Measurements from ENCODE around the gene SOX12.

Gene SOX12

DNA sequence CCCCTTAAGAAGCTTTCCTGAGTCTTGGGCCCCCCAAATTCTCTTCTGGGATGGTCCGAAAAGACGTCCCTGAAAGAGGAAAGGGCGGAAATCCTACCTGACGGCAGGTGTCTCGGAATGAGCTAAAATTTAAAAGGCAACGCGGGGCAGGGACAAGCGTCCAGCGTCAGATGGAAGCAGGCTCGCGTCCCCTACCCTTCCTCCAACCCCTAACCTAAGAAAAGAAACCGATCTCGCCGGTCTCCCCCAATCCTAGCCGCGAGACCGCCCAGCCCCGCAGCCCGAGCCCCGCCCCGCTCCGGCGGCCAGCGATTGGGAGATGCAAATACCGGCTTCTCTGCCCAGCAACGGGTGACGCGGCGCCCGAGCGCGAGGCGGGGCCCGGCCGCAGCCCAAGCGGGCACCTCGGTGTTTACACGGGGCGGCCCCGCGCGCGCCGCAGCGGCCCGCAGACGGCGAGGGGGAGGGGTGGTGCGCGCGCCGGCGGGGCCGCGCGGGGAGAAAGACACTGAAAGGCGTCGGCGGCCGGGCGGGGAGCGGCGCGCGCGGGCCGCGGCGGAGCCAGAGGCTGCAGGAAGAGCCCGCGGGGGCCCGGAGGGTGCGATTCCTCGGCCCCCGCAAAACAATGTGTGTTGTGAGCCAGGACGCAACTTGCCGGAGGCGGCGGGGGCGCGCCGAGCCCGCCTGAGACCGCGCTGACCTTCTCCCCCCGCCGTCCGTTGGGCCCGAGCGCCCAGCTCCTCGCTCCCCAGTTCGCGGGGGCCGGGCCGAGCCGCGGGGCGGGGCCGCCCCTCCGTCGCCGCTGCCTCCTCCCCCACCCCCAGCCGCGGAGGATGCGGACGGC is at the start of gene SOX12:
Gene SOX12, plus strand, starts transcription at position 508 of the 844 bp plus-strand sequence. CDS start 373 bp downstream, outside the sequence.
- DNase-seq (ENCODE audit: low spot score) = peak; percentile 94

DNA sequence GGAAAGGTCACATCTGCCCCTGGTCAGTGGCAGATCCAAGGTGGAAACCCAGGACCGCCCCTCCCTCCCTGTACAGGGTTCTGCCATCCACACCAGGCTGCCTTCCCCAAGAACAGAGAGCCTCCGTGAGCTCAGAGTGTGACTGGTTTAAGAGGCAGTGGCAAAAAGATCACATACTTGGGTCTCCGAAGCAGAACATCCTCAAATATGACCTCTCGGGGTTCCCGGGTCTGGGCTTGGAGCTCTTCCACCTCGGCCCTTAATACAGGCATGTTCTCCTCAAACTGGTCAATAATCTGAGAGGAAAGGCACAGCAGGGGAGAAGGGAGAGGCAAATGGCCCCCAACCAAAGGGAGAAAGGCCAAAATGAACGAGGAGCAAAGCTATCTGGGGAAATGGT is 49.6 kb upstream of the SOX12 start:
- DNase-seq (ENCODE audit: low spot score) = no peak

DNA sequence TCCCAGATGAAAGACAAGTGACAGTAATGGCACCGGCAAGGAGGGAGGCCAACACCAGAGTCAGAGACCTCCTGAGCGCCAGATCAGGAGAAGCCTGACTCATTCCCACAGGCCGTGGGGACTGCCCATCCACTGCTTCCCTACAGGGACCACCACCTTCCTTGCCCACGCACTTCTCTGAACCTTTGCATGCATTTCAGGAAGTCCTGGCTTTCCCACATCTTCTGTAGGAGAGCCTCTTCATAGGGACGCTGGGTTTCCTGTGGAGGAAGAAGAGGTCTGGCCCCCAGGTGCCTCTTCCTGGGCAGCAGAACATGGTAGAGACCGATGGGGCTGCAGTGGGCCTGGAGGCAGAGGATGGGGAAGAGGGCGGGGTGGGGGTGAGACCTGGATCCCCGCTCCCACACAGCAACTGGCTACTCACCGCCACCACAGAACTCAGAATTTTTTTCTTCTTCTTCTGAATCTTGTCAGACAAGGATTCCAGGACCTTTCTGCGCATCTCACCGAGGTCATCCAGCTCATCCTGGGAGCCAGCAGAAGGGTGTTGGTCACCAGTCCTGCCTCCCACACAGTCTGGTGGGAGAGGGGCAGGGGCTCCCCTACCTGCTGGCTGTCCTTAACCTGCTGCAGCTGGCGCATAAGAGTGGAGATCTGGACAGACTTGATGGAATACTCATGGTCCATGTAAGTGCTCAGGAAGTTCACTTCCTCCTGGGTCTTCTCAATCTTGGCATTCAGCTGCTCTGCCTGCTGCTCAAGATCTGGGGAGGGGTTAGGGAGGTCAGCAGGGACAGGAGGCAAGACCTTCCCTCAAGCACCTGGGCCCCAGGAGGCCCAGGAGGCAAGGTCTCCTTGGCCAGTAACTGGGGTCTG is 48.5 kb upstream of the SOX12 start:
- DNase-seq (ENCODE audit: low spot score) = no peak

DNA sequence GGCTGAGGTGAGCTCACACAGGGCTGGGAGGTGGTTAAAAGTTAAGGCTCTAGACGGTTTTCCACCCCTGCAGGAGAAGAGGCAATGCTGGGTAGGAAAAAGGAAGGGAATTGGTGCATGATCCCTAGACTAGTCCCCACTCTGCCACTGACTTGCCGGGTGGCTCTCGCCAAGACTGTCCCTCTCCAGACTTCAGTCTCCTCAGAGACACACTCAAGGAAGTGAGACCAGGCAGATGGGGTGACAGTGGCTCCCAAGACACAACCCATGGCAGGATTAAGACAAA is 47.9 kb upstream of the SOX12 start:
- no peak for DNase-seq (ENCODE audit: low spot score)

DNA sequence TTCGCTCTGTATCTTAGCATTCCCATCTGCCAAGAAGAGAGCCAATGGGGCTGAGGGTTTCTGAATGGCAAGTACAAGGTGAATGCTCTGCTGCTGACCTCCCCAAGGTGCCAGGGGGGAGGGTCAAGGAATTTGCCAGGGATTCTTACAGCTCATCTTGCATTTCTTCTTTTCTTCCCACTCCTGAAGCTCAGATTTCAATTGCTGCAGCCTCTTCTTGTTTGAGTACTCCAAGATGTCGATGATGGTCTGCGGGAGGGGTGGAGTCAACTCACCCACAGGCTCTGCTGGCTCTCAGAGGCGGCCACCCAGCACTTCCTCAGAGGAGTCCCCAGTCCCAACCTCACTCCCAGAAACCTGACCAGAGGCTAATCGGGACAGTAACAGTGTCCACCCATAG is 47.2 kb upstream of the SOX12 start:
- no peak for DNase-seq (ENCODE audit: low spot score)

DNA sequence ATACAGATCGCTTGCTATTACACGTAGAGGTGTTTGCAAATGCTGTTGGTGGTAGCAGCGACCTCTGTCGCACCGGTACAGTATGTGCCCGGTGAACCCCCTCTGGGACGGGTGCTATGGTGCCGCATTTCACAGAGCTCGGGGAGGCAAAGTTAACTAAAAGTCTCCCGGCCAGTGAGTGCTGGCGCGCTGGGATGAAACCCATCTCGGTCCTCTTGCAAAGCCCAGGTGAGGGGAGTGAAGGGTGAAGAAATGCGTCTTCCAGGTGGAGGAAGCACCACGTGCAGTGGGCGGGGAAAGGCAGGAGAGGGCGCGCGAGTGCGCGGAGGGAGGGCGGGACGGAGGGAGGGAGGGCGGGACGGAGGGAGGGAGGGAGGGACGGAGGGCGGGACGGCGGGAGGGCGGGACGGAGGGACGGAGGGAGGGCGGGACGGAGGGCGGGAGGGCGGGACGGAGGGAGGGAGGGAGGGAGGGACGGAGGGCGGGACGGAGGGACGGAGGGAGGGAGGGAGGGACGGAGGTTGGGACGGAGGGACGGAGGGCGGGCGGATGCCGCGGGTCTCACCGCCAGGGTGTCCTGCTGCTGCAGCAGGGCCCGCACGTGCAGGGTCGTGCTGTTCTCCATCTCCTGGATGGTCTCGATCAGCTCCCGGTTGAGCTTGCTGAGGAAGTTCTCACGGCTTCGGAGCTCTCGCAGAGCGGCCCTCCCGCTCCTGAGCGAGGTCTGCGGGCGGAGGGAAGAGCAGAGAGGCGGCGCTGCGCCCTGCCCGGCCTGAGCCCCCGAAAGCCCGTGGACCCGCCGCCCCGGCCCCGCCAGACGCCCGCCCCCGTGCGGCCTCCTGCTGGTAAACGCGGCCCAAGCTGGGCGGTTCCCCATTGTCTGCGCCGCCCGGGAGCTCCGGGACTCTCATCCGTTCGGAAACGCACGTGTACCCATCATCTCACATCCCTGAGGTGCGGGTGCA is 46.5 kb upstream of the SOX12 start:
- no peak for DNase-seq (ENCODE audit: low spot score)

DNA sequence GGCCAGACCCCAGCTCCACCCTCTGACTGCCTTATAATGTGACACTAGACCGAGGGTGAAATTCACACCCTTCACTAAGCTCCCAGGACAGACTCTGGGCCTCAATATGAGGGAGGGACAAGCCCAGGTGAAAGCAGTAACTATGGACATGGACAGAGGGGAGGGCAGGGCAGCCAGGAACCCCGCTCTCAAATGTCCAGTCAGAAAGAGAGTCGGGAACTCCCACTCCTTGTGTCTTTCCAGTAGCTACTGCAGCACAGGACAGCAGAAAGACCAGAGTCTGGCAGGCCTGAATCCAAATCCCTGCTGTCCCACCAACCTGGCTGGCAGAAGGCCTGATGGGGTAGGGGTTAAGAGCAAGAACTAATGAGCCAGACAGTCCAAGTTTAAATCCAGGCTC is 41.2 kb upstream of the SOX12 start:
- DNase-seq (ENCODE audit: low spot score) = no peak

DNA sequence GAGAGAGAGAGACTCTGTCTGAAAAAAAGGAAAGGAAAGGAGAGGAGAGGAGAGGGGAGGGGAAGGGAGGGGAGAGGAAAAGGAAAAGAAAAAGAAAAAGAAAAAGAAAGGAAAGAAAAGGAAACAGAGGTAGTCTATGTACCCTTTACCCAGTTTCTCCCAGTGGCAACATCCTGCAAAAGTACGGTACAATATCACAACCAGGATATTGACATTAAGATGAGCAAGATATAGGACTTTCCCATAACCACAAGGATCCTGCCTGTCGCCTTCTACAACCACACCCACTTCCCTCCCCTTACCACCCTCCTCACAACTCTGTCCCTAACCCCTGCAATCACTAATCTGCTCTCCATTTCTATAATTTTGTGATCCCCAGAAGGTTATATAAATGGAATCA is 38.8 kb upstream of the SOX12 start:
- no peak for DNase-seq (ENCODE audit: low spot score)

DNA sequence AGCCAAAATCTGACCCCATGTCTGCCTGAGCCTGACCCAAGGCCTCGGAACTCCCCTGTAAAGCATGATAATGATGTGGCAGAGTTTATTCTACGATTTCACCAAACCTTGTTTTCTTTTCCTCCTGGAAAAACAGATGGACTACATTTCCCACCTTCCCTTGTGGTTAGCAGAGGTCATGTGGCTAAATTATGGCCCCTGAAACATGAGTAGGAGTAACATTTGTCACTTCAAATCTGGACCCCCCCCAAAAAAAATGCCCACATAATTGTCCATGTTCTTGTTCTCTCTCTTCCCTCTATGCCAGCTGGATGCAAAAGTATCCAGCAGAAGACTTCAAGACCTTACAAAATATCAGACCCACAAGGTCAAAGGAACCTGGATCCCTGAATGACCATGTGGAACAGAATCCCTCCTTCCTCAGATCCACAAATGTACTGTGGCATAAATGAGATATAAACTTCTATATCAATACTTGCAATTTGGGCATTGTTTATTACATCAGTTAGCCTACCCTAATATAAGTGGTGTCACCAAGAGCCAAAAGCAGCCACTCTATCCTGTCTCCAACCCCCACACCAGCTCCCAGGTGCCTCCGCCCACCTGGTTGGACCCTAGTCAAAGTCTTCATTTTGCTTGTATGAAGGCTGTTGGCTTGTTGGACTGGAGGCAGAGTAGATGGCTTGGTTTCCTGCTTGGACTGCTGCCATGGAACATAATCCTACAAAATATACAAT is 36.2 kb upstream of the SOX12 start:
- DNase-seq (ENCODE audit: low spot score) = no peak

DNA sequence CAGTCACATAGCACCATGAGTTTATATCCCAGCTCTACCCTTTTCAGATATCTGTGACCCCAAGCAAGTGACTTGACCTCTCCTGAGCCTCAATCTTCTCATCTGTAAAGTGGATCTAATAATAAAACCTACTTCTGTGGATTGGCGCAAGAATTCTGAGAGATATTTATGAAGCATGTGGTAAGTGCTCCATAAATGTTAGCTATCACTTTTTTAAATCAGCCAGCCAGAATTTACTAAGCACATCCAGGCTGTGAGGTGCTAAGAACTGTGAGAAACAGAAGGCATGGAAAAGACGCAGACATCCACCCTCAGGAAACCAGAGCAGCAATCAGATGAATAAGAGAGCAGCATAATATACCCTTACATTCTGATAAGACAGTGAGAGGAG is 35.7 kb upstream of the SOX12 start:
- no peak for DNase-seq (ENCODE audit: low spot score)

DNA sequence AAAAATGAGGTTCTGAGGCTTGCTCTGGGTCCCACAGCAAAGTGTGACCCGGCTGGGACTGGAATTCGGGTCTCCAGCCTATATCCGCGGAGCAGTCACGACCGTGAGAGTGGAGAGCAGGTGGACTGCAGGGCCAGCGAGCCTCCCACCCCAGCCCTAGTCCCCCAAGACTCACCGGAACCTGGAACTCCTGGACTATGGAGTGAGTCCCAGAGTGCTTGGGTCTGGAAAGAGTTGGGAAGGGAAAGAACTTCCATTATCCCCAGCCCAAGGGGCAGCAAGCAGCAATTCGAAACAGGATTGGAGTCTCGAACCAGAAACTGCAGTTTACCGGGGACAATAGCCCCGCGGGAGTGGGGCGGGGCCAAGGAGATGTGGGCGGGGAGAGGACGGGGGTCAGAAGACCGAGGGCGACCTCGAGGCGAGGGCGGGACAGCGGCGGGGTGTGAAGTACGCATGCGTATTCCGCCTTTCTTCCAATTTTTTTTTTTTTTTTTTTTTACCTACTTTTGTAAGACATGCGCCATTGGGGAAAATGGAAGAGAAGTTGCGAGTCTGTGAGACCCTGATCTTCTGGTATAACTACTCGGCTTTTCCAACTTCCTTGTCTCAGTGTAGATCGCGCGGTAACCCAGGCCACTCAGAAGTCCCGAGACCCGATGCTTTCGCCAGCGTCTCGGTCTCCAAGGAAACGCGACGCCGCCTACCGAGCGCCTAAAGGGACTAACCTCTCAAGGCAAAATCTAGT is 35.1 kb upstream of the SOX12 start, which contains the start of gene C20orf96:
Gene C20orf96, minus strand, starts transcription at position 667 of the 748 bp plus-strand sequence. Its CDS starts 140 bp downstream, at position 527.
- peak; percentile 90 for DNase-seq (ENCODE audit: low spot score)

DNA sequence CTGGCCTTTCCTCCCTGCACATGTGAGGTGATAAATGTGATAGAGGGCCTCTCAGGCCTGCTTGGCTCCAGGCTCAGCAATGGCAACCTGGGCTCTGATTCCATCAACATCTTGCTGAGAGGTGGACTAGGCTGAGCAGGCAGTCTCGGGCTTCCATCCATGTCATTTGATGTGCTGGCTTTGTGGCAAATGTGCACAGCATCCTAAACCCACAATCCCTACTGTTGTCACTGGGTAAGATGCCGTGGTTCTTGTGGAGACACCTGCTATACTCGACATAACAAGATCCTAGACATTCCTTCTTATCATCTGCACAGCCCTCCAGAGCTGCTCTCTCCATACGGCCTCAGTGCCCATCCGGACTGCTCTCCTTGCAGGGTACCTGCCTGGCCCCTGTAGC is 30.8 kb upstream of the SOX12 start:
- DNase-seq (ENCODE audit: low spot score) = no peak

DNA sequence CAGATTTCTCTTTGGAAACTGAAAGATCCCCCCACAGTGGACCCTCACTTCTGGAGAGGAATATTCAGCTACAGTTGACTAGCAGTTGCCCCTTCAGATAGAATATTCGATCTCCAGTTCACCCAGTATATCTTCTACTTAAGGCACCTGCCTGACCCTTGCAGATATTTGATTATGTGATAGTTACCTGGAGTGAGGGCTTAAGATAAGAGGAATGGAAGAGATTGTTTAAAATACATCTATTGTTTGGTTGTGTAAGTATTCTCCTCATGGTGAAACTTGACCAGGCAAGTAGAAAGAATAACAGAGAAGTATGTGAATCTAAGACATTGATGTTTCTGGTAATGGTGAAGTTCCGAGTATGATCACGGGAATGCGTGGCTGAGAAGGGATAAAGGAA is 29.5 kb upstream of the SOX12 start:
- DNase-seq (ENCODE audit: low spot score) = no peak

DNA sequence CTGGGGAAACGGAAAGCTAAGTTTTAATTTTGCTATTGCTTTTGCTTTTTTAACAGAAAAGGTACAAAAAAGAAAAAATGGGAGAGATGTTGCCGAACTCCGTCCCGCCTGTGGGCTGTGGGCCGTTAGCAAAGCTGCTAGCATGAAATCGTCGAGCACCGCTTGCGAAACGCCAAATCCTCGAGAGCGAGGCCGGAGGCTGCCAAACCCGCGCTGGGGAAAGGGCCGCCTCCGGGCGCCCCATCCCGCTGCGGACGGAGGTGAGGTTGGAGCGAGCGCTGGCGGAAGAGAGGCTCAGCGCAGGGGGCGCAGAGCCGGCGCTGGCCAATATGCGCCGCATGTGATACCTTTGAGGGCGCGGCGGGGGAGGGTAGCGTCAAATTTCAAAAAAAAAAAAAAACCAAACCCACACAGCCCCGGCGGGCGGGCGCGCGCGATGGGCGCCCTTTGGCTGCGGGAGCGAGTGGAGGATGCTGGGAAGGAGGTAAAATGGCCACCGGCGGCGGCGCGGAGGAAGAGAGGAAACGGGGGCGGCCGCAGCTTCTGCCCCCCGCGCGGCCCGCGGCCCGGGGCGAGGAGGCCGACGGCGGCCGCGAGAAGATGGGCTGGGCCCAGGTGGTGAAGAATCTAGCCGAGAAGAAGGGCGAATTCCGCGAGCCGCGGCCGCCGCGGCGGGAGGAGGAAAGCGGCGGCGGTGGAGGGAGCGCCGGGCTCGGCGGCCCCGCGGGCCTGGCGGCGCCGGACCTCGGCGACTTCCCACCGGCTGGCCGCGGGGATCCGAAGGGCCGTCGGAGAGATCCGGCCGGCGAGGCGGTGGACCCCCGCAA is 28.0 kb upstream of the SOX12 start, which contains the start of gene ZCCHC3:
Gene ZCCHC3, plus strand, starts transcription at position 473 of the 827 bp plus-strand sequence. Its CDS starts 17 bp downstream, at position 490.
- DNase-seq (ENCODE audit: low spot score) = peak; percentile 73

DNA sequence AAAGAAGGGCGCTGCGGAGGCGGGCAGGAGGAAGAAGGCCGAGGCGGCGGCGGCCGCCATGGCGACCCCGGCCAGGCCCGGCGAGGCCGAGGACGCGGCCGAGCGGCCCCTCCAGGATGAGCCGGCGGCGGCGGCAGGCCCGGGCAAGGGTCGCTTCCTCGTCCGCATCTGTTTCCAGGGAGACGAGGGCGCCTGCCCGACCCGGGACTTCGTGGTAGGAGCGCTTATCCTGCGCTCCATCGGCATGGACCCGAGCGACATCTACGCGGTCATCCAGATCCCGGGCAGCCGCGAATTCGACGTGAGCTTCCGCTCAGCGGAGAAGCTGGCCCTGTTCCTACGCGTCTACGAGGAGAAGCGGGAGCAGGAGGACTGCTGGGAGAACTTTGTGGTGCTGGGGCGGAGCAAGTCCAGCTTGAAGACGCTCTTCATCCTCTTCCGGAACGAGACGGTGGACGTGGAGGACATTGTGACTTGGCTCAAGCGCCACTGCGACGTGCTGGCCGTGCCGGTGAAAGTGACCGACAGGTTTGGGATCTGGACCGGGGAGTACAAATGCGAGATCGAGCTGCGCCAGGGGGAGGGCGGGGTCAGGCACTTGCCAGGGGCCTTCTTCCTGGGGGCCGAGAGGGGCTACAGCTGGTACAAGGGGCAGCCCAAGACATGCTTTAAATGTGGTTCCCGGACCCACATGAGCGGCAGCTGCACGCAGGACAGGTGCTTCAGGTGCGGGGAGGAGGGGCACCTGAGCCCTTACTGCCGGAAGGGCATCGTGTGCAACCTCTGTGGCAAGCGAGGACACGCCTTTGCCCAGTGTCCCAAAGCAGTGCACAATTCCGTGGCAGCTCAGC is 27.2 kb upstream of the SOX12 start:
- peak; percentile 56 for DNase-seq (ENCODE audit: low spot score)

DNA sequence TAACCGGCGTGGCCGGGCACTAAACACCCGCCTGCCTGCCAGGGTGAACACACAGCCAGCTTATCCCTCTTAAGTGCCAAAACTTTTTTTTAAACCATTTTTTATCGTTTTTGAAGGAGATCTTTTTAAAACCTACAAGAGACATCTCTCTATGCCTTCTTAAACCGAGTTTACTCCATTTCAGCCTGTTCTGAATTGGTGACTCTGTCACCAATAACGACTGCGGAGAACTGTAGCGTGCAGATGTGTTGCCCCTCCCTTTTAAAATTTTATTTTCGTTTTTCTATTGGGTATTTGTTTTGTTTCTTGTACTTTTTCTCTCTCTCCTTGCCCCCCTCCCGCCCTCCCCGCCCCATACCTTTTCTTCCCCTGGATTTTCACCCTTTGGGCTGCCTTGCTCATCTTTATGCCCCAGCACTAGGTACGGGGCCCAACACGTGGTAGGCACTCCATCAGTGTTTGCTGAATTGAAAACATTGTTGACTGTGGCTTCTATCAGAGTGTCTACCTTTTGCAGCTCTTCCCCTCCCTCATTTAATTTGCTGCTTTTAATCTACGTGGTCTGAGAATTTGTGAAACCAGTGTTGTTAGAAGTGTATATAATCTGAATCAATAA is 26.5 kb upstream of the SOX12 start:
- DNase-seq (ENCODE audit: low spot score) = no peak

DNA sequence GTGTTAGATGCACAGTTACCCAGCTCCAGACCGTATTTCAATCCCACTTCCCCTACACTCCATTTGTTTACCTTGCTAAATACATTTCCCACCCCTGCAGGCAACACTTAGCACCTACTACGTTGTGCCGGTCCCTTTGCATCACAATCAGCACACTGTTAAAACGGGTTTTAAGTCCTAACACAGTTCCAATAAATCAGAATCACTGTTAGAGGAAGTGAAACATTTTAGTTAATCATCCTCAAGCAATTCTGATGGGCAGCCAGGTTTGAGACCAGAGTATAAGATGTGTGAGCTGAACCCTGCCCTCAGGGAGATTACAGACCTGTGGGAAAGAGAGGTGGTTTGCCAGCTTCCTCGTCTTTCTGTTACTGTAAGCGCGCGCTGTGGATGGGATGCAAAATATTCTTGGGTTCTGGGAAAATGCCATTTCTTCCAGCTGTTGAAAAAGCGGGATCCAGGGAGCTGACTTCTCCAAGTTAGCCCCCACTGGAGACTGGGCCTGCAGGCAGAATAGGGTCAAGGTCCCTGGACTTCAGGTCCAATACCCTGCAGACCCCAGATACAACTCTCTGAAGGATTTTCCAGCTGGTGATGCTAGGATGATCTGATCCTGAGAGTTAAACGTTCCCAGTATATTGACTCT is 24.9 kb upstream of the SOX12 start:
- no peak for DNase-seq (ENCODE audit: low spot score)
